Right hindlimb (tissue), 1 donor: Measurements from ENCODE around the gene BLMH.

Experiments used
- DNase-seq: peaks from one replicate; pipeline ENCODE4 v3.0.0-alpha.2; 2018

BLMH gene, protein sequence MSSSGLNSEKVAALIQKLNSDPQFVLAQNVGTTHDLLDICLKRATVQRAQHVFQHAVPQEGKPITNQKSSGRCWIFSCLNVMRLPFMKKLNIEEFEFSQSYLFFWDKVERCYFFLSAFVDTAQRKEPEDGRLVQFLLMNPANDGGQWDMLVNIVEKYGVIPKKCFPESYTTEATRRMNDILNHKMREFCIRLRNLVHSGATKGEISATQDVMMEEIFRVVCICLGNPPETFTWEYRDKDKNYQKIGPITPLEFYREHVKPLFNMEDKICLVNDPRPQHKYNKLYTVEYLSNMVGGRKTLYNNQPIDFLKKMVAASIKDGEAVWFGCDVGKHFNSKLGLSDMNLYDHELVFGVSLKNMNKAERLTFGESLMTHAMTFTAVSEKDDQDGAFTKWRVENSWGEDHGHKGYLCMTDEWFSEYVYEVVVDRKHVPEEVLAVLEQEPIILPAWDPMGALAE

DNA sequence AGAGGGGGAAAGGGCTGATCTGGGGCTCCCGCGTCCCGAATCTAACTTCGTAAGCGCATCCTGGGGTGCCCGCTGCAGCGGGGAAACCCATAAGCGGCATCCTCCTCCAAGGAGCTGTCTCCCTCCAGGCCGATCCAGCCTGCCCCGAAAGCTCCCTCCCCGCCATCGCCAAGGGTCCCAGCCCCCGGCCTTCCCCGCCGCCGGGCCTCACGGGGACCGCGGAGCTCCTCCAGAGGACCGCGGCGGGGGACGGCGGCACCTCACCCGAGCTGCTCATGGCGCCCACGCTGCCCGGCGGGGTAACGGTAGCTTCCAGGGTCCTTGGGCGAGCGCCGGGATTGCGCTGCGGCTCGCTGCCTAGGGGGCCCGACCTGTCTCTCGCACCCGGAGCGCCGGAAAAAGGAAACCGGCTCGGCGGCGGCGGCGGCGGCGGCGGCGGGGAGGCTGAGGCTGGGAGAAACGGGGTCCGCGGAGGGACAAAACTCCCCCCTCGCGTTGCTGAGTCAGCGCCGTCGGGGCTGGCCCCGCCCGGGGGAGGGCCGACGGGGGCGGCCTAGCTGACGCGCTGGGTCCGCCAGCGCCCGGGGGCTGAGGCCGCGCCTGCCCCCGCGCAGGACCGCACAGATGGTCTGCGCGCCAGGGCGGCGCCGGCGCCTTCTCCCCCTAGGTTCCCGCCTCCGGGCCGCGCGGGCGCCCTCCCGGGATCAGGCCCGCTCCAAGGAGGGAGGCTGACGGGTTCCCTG, at the start of gene BLMH:
Gene BLMH (minus strand): TSS at position 402 of the 743 bp plus-strand sequence. CDS start 125 bp downstream, at position 277.
- peak; percentile 91 for DNase-seq

DNA sequence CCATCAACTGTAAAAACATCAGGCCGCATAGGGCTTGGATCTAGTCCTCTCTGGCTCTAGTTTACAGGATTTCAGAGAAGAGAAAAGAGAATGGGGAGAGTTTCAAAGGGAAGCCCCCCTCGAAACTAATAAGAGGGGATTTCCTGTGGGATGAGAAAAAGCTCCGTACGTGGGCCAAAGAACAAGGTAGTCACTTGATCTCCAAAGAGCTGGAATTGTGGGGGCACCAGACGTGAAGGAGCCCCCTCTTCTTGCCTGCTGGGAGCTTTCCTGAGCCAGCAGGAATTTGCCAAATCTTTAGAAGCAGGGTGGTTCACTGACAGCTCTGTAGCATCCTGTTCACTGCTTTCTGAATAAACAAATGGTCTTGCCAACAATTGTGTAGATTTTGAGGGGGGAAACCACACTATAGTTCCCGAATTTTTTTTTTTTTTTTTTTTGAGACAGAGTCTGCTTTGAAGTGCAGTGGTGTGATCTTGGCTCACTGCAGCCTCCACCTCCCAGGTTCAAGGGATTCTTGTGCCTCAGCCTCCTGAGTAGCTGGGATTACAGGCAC, 49.1 kb upstream of the BLMH start:
- no peak for DNase-seq

DNA sequence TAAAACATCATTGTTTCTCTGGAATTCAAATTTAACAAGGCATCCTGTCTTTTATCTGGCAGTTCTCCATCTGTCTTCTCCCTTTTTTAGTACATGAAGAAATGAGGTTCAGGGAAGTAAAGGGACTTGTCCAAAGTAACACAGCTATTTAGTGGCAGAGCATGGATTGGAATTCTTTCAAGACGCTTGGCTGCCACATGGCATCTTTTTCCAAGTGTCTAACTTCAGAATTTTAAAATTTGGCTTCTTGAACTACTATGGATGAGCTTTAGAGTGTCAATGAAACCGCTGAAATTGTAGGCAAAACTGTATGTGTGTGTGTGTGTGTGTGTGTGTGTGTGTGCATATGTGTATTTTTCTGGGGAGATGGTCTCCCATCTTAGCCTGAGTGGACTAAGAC, 47.3 kb upstream of the BLMH start:
- DNase-seq, result no peak

DNA sequence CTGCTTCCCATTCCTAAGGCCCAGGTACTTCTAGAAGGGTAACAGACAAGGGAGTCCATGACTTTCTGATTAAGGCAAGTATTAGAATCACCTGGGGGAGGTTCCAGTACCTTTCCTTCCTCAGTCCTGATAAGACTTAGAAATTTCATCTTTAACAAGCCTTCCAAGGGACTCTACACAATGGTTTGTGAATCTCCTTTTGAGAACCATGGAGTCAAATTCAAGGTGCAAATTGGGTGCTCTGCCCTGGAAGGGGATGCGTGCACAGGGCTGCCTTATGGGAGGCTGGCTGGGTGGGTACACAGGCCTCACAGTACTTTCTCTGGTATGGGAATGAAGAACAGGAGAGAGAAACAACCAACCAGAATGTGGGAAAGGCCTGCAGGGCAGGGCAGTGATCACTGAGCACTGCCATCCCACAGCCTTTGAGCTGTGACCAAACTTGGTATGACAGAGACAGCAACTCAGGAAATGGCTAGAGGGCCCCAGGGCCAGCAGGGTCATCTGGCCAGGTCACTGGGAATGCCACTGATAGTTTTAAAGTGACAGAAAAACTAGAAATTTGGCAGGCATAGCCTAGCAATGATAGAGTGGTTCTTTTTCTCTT, 45.8 kb upstream of the BLMH start:
- DNase-seq, result no peak

DNA sequence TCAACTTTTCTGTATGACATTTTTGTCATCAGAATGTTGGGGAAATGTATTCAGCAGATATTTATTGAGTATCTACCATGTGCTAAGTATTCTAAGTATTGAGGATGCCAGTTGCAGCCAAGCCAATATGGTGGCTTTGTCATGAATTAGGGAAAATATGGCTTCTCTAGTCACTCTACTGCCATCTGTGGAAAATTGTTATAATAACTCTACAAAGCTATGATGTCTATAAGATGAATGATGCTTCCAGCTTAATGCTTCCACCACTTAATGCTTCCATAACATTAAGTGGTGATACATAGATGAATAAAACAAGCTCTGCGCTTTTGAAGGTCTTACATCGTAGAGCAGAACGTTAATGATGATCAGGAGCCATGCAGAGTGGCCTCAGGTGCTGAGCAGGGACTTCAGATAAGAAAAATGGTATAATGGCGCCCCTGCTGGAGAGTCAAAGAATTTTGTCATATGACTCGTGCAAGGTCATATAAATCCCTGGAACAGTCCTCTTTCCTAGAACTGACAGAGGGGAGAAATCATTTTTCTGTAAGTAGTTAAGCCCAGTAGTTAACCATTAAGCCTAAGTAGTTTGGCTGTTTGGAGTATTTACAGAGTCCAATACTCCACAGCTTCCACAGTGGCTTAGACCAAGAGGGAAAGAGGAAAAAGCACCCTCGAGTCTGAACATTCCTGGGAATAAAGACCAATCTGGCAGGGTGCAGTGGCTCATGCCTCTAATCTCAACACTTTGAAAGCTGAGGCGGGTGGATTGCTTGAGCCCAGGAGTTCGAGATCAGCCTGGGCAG, 44.8 kb upstream of the BLMH start:
- no peak for DNase-seq

DNA sequence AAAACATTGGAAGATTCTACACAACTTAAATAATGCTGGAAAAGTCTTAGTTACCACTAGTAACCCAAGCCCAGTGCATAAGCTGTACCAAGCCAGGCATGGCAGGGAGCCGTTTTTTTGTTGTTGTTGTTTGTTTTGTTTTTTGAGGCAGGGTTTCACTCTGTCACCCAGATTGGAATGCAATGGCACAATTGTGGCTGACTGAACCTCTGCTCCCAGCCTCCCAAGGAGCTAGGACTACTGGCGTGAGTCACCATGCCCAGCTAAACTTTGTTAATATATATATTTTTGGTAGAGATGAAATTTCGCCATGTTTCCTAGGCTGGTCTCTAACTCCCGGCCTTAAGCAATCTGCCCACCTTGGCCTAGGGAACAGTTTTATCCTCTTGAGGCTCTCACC, 42.7 kb upstream of the BLMH start:
- no peak for DNase-seq

DNA sequence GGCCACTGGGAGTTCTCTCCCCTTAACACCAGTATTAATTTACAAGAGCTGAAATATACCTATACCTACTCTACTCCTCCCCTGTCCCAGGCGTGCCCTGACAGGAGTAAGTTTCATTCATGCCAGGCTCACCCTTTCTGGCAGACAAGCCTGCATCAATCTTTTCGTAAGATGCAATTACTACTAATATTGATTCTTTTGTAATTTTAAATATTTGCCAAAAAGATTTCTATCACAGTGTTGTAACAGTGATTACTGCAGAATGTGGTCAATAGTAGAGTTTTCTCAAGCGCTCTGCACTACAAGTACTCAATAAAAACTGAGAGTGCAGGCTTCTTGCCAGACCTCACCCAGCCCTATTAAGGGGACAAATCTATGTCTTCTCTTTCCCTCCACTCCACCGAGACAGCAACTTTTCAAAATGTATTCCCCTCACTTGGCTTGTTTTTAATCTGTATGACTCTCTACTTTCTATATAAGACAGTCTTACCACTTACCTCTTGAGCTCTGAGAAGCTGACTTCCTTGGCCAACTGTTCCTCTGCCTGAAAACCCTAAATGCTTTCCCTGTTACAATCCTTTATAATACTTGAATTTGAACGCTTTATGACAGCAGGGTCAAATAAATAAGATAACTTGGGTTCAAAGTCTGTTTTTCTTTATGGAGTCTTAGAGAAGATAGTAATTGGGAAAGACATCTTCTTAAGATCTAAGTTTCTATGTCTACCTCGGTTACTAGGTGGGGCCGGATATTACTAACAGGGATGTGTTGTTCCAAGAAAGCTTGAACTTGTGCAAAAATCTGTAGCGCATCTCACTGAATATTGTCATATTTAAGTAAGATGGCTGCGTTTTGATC, 42.0 kb upstream of the BLMH start, which contains the start of gene TMIGD1:
Gene TMIGD1 (minus strand): TSS at position 555 of the 858 bp plus-strand sequence. CDS start 1,924 bp downstream, outside the sequence.
- no peak for DNase-seq

DNA sequence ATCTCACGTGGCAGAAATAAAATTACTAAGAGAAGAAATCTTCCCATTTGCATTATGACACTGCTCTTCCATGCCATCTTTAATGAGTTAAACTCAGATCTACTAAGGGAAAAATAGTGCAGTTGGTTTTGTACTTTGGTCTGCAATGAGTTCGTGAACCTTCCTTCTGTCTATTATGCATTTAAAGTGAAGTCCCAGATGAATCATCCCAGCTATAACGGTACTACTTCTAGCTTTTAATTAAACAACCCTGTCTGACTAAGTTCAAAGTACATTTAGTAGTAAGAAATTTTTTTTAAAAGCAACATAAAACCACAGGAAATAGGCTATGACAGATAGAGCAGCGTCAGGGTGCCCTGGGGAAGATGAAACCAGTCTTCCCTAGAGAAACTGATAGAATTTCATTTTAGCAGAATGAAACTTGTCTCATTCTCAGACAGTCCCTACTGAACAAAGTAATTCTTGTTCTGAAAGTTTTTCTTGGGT, 40.4 kb upstream of the BLMH start:
- no peak for DNase-seq

DNA sequence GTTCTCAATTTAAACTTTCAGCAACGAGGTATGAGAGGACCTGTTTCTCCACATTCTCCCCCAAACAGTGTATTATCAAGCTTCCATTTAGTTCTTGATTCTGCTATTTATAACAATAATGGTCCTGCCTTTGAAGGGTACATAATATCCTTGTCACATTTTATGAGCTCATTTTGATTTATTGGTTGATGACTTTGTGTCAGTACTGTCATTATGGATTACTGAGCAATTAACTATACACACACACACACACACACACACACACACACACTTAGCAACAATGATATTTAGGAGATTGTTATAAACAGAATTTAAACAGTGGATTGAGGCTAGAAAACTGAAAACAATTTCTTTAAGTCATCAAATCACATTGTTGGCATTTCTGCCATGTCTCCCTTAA, 35.1 kb upstream of the BLMH start:
- no peak for DNase-seq

DNA sequence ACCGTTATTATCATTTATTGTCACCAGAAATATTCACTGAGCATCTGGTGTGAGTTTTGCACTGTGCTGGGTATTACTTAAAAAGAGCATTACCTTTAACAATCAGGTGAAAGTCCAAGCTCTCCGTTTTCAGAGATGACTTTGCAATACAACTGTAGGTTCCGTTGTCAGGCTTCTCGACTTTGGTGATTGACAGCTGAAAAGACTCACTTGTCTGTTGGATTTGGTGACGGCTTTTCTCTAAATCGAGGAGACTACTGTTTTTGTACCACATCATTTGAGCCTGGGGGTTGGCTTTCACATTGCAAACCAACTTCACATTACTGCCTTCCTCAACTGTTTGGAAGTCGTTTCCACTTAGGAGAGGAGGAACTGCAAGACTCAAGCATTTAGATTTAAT, 33.0 kb upstream of the BLMH start:
- no peak for DNase-seq

DNA sequence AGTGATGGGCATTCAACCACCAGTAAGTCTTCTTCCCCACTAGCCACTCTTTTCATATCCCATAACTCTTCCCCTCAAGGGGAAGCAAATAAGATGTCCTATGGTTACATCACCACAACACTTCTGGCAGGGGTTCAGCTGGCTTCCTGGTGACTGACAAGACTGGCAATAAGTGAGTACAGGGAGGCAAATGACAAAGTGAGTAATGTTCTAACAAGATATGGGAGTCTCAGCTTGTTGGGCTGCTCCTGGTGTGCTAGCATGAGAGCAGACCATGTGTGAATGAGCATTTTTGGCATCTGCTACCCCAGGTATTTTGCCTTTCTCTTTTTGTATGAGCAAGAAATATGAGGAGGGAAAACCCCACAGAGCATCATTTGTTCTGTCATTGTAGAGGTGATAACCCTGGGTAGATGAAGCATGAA, 32.2 kb upstream of the BLMH start:
- no peak for DNase-seq

DNA sequence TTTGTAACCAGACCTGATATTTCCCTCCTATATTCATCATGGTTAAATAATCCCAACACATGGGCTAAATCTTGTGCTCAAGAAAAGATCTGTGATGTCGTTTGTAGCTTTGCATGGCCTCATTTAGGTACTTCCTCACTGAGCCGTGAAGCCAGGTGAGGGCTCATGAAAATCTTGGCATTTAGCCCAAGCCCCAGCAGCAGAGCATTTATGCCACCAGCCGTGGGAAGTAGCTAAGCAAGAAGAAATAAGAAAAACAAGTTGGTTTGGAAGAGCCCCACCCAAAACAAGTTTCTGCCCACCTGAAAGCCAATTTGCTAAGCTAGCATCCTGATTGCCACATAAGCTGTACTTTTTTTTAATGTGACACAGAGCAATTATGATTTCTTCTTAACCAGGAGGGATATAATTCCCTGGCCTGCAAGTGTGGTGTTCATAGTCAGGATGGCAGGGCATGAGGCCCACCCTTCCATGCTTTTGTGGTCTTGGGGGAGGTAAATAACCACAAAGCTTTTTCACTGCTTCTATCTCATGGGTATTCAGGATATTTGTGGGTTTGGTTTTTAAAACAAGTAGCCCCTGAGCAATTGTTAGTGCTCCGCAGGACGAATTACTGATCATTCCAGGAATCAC, 31.6 kb upstream of the BLMH start:
- no peak for DNase-seq

DNA sequence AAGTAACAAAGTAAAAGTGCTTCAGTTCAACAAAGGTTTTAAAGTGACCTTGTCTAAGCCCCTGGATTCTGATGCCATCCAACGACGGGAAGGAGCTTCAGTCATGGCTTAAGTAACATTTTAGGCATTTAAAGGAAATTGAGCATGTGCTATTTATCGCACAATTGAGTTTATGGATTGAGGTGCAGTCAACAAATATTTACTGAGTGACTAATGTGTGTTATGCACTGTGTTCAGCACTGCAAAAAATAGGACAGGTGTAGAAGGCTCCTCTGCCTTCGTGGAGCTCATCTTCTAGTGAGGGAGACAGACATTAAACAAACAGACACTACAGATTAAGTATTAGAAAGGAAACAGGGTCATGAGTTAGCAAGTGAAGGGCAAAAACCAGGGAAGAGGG, 29.6 kb upstream of the BLMH start:
- DNase-seq, result no peak

DNA sequence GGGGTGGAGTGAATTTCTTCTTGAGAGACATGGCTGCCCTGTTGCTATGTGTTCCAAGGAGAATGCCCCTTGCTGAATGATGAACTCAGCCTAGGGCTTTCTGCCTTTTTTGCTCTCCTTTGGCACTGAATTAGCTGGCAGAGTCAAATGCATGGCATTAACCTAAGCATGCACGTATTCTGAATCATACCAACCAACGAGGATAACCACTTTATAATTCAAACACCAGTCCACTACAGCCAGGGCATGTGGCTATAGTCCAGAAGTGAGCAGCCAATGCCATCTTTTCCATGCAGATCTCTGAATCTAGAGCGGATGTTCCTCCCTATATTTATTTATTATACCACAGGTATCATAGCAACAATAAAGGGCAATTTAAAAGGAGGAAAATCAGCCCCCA, 26.4 kb upstream of the BLMH start:
- DNase-seq, result no peak

DNA sequence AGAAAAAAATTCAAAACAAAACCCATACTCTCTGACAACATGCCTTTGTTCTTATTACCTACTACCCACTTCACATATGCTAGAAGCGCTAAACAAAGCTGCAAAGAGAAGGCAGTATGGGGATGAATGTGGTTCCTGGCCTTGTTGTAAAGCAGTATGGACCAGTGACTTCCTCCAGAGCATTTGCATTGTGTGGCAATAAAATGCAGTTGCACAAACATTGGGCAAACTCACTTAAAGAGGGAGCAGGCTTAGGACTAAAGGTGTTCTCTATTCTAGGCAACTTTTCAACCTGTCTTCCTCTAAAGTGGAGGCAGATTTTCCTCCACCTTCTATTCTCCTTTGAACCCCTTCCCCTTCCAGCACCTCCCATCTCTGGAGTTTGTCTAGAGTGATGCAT, 25.0 kb upstream of the BLMH start:
- no peak for DNase-seq

DNA sequence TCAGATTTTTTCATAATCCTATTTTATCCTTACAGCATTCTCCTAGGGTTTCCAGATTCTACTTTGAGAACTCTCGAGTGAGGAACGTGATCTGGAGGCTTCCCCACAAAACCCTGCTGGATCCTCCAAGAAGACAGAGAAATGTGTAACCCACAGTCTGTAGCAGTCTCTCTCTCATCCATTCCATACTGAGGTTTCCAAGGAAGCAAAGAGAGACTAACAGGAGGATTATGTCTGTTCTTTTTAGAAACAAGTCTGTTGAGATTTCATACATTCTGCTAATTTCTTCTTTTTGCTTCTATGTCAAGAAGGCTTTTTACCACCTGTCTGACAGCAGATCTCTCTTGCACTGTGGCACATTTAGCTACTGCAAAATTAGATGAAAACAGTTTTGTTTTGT, 23.4 kb upstream of the BLMH start:
- no peak for DNase-seq

DNA sequence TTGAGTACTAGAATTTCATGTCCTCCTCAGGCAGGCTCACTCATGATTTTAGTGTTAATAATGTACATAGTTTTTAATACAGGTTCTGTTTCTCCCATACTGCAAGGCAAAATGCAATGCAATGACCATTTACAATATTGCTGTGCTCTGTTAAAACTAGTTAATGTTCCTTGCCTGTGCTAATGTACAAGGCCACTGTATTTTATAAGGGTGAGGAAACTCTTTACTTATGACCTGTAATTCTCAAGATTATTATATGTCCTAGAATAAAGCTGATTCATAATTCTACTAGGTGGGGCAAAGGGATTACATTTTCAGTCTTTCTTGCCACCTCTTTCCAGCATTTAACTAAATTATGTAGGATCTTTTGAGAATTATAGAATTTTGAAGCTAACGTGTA, 22.7 kb upstream of the BLMH start:
- DNase-seq, result no peak

DNA sequence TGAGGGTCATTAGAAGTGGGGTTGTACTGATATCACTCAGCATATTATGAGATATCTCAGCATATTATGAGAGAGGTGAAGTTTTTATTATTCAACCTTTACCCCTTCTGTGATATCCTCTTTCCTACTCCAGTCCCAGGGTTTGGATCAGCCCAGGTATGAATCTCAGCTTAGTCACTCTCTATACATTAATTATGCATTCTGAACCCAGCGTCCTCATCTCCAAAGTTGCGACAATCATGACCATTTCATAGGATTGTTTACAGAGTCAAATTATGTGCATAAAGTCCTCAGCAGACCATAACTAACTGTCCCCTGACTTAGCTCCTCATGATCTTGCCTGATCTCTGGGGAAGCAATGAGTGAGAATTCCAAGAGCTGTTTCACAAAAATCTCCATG, 20.5 kb upstream of the BLMH start:
- no peak for DNase-seq

DNA sequence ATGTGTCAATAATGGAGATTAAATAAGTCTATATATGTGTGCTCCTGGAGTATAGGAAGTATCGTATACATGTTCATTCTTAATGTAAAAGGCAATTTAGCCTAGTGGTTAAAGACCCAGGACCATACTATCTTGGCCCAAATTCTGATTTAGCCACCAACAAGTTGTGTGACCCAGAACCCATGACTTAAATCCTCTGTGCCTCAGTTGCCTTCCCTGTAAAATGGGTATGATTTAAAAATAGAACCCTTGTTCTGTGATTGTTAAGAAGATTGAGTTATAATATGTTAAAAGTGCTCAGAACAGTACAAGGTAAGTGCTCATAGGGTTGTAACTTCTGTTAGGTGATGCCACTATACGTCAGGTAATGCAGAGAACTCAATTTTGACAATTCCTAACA, 18.8 kb upstream of the BLMH start:
- no peak for DNase-seq

DNA sequence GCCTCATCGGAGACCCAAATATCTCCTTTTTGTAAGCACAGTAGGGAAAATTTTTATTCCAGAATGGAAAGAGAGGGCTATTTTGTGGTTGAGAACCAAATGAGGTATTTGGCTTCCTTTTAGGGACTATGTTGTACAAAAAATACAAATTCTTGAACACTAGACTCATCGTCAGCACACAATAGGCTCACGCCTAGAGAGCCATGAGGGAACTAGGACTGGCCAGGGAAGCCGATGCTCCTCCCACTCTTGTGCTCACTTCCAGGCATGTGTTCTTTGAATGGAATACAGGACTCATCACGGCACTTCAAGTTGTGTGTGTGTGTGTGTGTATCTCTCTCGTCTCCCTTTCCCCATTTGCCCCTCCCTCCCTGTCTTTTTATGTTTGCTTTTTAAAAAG, 17.8 kb upstream of the BLMH start:
- DNase-seq, result no peak

DNA sequence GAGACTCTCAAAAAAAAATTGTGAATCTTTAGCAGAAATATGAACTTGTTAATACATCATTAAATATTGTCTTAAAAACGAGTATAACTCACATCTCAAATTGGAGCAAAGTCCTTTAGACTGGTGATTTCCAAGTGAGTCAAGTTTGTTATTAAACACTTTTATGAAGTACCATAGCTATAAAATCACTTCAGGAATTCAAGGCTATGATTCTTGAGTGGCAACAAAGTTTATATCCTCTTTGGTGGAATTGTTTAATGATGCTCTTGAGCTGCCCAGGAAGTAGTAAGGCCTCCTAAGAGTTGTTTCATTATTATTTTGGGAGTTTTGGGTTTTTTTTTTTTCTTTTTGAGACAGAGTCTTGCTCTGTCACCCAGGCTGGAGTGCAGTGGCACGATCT, 16.7 kb upstream of the BLMH start:
- no peak for DNase-seq
